Smooth muscle cell (in vitro differentiated cells): ENCODE data around the gene LAMP5. TPM values are rescaled to one million over a fixed set of nuclear protein-coding genes. Genes with fewer than 3 reads are reported as not detected.

Experiments used
- DNase-seq: peaks from one replicate; lab custom pipeline; 2025; ENCODE audit not compliant: unreplicated experiment; lab: John Stamatoyannopoulos, UW
- H2AFZ ChIP-seq: fragments of 200-600 bp; sonication (generic); 2 replicates; pipeline ENCODE4 v1.6.0; 2016; ENCODE audit warnings: antibody characterized with exemption, low read depth, mild to moderate bottlenecking
- H3F3A ChIP-seq: fragments of 200-600 bp; sonication (generic); 2 replicates; pipeline ENCODE4 v1.6.0; 2017; ENCODE audit warnings: antibody characterized with exemption, low read depth
- H3K27ac ChIP-seq: fragments of 200-600 bp; sonication (generic); 2 replicates; pipeline ENCODE4 v1.5.1; 2016; ENCODE audit warnings: low read depth, mild to moderate bottlenecking
- H3K27me3 ChIP-seq: fragments of 200-600 bp; sonication (generic); 2 replicates; pipeline ENCODE4 v1.6.1; 2016; ENCODE audit warnings: low read depth, mild to moderate bottlenecking
- H3K36me3 ChIP-seq: fragments of 200-600 bp; sonication (generic); 2 replicates; pipeline ENCODE4 v1.5.1; 2016; ENCODE audit warnings: low read depth
- H3K4me1 ChIP-seq: fragments of 200-600 bp; sonication (generic); 2 replicates; pipeline ENCODE4 v1.5.1; 2016; ENCODE audit warnings: low read depth
- H3K4me2 ChIP-seq: fragments of 200-600 bp; sonication (generic); 2 replicates; pipeline ENCODE4 v1.6.0; 2016; ENCODE audit warnings: mild to moderate bottlenecking
- H3K4me3 ChIP-seq: fragments of 200-600 bp; sonication (generic); 2 replicates; pipeline ENCODE4 v1.5.1; 2016; ENCODE audit warnings: mild to moderate bottlenecking
- H3K79me2 ChIP-seq: fragments of 200-600 bp; sonication (generic); 2 replicates; pipeline ENCODE4 v1.6.0; 2016; ENCODE audit warnings: low read depth, mild to moderate bottlenecking
- H3K9ac ChIP-seq: fragments of 200-600 bp; sonication (generic); 2 replicates; pipeline ENCODE4 v1.6.0; 2016; ENCODE audit warnings: low read depth
- H3K9me3 ChIP-seq: fragments of 200-600 bp; sonication (generic); replicated peaks from 2 replicates; pipeline ENCODE4 v1.5.1; 2016; ENCODE audit warnings: low read depth
- H4K20me1 ChIP-seq: fragments of 200-600 bp; sonication (generic); 2 replicates; pipeline ENCODE4 v1.6.0; 2016; ENCODE audit warnings: low read depth
- WGBS: methylation state at CpG from one replicate; pipeline ENCODE4 v1.1.7; 2016; ENCODE audit warnings: low lambda C conversion rate; 5-methylcytosine and 5-hydroxymethylcytosine counted together
- polyA plus RNA-seq: library from polyadenylated mRNA; unstranded; fragments of >200 nt; fragmentation: Nextera tagmentation; extraction: Ambion mirVana; gene quantifications from 2 replicates; pipeline ENCODE4 v1.2.1, GENCODE V29; 2016
- total RNA-seq: library from RNA; depleted of rRNA; stranded (reverse); fragments of >200 nt; gene quantifications from 2 replicates; pipeline ENCODE4 v1.2.3, GENCODE V29; 2014
- TF ChIP-seq, protein P1 (sequence below): fragments of 200-600 bp; sonication (generic); IDR thresholded peaks from 2 replicates; pipeline ENCODE4 v1.5.1; 2017; ENCODE audit warnings: borderline replicate concordance, mild to moderate bottlenecking, antibody characterized with exemption; ENCODE audit not compliant: insufficient read depth, poor library complexity, severe bottlenecking

Gene LAMP5
- total and polyA plus RNA-seq, 2 experiments from 2014 or later = 38.6 to 40.5 TPM

DNA sequence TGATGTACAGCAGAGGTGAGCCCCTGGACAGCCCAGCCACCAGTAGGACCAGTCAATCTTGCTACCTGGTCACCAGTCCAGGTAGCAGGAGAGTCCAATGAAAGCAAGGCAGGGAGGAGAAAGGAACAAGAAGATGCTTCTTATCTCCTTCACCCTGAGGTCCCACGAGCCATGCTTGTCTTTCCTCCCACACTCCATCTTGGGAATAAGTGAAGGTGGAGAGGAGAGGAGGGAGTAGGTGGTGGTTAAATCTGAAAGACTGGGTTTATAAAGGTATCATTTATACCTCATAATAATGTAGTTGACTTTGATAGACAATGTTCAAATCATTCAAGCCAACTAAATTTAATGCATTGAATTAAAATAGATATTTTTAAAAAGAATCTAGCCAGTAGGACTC lies 35.9 kb downstream of the LAMP5 start:
- no peaks in the 10 kb centered on the region for H4K20me1 ChIP-seq
- TF ChIP-seq, protein P1, sequence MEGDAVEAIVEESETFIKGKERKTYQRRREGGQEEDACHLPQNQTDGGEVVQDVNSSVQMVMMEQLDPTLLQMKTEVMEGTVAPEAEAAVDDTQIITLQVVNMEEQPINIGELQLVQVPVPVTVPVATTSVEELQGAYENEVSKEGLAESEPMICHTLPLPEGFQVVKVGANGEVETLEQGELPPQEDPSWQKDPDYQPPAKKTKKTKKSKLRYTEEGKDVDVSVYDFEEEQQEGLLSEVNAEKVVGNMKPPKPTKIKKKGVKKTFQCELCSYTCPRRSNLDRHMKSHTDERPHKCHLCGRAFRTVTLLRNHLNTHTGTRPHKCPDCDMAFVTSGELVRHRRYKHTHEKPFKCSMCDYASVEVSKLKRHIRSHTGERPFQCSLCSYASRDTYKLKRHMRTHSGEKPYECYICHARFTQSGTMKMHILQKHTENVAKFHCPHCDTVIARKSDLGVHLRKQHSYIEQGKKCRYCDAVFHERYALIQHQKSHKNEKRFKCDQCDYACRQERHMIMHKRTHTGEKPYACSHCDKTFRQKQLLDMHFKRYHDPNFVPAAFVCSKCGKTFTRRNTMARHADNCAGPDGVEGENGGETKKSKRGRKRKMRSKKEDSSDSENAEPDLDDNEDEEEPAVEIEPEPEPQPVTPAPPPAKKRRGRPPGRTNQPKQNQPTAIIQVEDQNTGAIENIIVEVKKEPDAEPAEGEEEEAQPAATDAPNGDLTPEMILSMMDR = no peak
- no peaks in the 10 kb centered on the region for H3K79me2 ChIP-seq
- H2AFZ ChIP-seq = no peak overlapping the region
- H3K4me3 ChIP-seq = no peak overlapping the region
- no peak overlapping the region for H3K9ac ChIP-seq
- 77% methylated on average over 1 of the region's 1 CpG for WGBS
- H3K36me3 ChIP-seq = no peaks in the 10 kb centered on the region
- H3F3A ChIP-seq = no peaks in the 10 kb centered on the region
- H3K9me3 ChIP-seq = no peaks in the 10 kb centered on the region
- peaks cover 15% of the 10 kb centered on the region for H3K27me3 ChIP-seq
- no peak overlapping the region for H3K27ac ChIP-seq
- H3K4me2 ChIP-seq = no peak overlapping the region
- no peak for DNase-seq
- H3K4me1 ChIP-seq = no peaks in the 10 kb centered on the region

DNA sequence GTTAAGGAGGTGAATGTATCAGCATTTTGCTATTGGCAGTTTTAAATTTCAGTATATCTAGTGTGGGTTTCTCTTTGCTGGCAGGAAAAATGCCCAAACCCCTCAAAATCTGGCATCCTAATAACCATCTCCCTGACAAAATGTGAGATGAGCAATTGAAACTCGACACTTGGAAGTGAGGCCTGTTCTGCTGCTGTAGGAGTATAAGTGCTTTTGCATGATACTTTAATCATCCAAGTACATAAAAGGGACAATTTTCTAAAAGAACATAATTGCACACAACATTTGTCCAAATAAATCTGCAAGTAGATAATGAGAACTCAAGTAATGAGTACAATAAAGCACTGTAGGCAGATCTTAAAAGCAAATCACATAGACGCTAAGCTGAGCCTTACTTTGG lies 36.5 kb downstream of the LAMP5 start:
- no peaks in the 10 kb centered on the region for H3F3A ChIP-seq
- no peak overlapping the region for H3K4me2 ChIP-seq
- H3K27ac ChIP-seq = no peak overlapping the region
- no peak for DNase-seq
- H3K9me3 ChIP-seq = no peaks in the 10 kb centered on the region
- no peak overlapping the region for H3K9ac ChIP-seq
- no peaks in the 10 kb centered on the region for H4K20me1 ChIP-seq
- TF ChIP-seq, protein P1 = no peak
- no peaks in the 10 kb centered on the region for H3K36me3 ChIP-seq
- H3K4me3 ChIP-seq = no peak overlapping the region
- H3K79me2 ChIP-seq = no peaks in the 10 kb centered on the region
- no peak overlapping the region for H2AFZ ChIP-seq
- WGBS = 83% methylated on average over 2 of the region's 2 CpGs
- H3K27me3 ChIP-seq = peaks cover 15% of the 10 kb centered on the region
- no peaks in the 10 kb centered on the region for H3K4me1 ChIP-seq

DNA sequence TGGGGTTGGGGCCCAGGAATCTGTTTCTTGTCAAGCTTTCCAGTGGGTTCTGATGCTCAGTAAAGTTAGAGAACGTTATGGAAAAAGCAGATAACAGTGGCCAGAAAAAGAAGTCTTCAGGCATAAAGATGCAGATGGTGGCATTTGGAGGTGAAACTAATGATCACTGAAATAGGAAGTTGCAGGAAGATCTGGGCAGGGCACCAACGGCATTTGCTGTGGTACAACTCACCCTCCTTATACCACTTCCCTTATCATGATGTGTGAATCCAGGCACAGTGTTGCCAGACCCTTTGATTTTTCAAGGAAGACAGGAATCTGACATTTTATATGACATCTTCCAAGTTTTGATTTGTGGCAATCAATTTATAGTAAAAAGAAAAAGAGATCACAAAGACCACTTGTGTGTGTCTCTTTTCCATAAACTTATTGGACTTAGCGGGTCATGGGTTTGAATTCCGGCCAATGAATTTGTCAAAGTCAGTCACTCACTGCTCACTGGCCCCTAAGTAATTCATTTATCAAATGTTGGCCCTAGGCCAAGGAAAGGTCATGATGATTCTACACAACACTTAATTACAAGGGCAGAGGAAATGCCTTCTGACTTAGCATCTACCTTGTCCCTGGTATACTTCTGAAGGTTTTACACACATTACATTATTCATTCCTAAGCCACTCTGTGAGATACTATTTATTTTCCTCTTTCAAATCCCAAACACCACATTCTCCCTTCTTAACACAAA lies 37.6 kb downstream of the LAMP5 start:
- no peak overlapping the region for H3K9ac ChIP-seq
- no peak overlapping the region for H2AFZ ChIP-seq

More for the DNA sequence above, 37.6 kb downstream of the LAMP5 start:
- no peaks in the 10 kb centered on the region for H3F3A ChIP-seq
- H4K20me1 ChIP-seq = no peaks in the 10 kb centered on the region
- TF ChIP-seq, protein P1 = no peak
- H3K9me3 ChIP-seq = no peaks in the 10 kb centered on the region
- no peaks in the 10 kb centered on the region for H3K36me3 ChIP-seq
- peaks cover 7% of the 10 kb centered on the region for H3K27me3 ChIP-seq
- DNase-seq = no peak
- H3K27ac ChIP-seq = no peak overlapping the region
- no peaks in the 10 kb centered on the region for H3K79me2 ChIP-seq
- H3K4me3 ChIP-seq = no peak overlapping the region
- H3K4me2 ChIP-seq = no peak overlapping the region
- no peaks in the 10 kb centered on the region for H3K4me1 ChIP-seq
- 91% methylated on average over 4 of the region's 4 CpGs for WGBS
